H9 (cell line): ENCODE data around the gene KDM4C. TPM values are rescaled to one million over a fixed set of nuclear protein-coding genes. Genes with fewer than 3 reads are reported as not detected.

Experiments used
- DNase-seq: peaks from one replicate; pipeline ENCODE4 v3.0.0-alpha.2; 2017
- H2AFZ ChIP-seq: one replicate; pipeline ENCODE4 v1.6.1; 2013; ENCODE audit warnings: mild to moderate bottlenecking, low read length, control low read depth, moderate library complexity
- H2AK5ac ChIP-seq: 2 replicates; pipeline ENCODE4 v1.6.1; 2013; ENCODE audit warnings: low read length, control low read depth, mixed read lengths; ENCODE audit not compliant: insufficient read length
- H2BK120ac ChIP-seq: one replicate; pipeline ENCODE4 v1.6.1; 2013; ENCODE audit warnings: low read depth, mild to moderate bottlenecking, low read length, control low read depth, inconsistent platforms; ENCODE audit not compliant: poor library complexity, severe bottlenecking
- H2BK12ac ChIP-seq: 2 replicates; pipeline ENCODE4 v1.6.1; 2013; ENCODE audit warnings: low read length, control low read depth, mixed read lengths, low read depth; ENCODE audit not compliant: insufficient read length
- H2BK15ac ChIP-seq: 2 replicates; pipeline ENCODE4 v1.6.1; 2013; ENCODE audit warnings: low read depth, low read length, control low read depth
- H2BK20ac ChIP-seq: one replicate; pipeline ENCODE4 v1.6.1; 2013; ENCODE audit warnings: low read depth, mild to moderate bottlenecking, low read length, control low read depth, inconsistent platforms; ENCODE audit not compliant: poor library complexity, severe bottlenecking
- H2BK5ac ChIP-seq: 2 replicates; pipeline ENCODE4 v1.6.1; 2013; ENCODE audit warnings: low read length, control low read depth, mixed read lengths; ENCODE audit not compliant: insufficient read length
- H3K14ac ChIP-seq: 2 replicates; pipeline ENCODE4 v1.6.1; 2013; ENCODE audit warnings: low read length, control low read depth; ENCODE audit not compliant: insufficient read depth
- H3K18ac ChIP-seq: 2 replicates; pipeline ENCODE4 v1.6.1; 2013; ENCODE audit warnings: low read depth, mild to moderate bottlenecking, mixed read lengths, low read length, control low read depth; ENCODE audit not compliant: insufficient read length
- H3K23ac ChIP-seq: 2 replicates; pipeline ENCODE4 v1.6.1; 2013; ENCODE audit warnings: low read length, control low read depth, mixed read lengths, low read depth; ENCODE audit not compliant: insufficient read length
- H3K23me2 ChIP-seq: 2 replicates; pipeline ENCODE4 v1.6.1; 2013; ENCODE audit warnings: low read depth, mild to moderate bottlenecking, mixed read lengths, low read length, control low read depth; ENCODE audit not compliant: insufficient read length, poor library complexity, severe bottlenecking
- H3K27ac ChIP-seq: 2 replicates; pipeline ENCODE4 v1.5.1; 2013; ENCODE audit warnings: low read length, control low read depth, mixed read lengths, low read depth; ENCODE audit not compliant: insufficient read length
- H3K27me3 ChIP-seq: 2 replicates; pipeline ENCODE4 v1.6.1; 2013; ENCODE audit warnings: low read length, control low read depth, inconsistent platforms; ENCODE audit not compliant: insufficient read depth
- H3K4ac ChIP-seq: 2 replicates; pipeline ENCODE4 v1.6.1; 2013; ENCODE audit warnings: low read depth, mild to moderate bottlenecking, control low read depth, inconsistent platforms, low read length, moderate library complexity
- H3K4me1 ChIP-seq: 2 replicates; pipeline ENCODE4 v1.6.1; 2013; ENCODE audit warnings: low read length, control low read depth, inconsistent platforms; ENCODE audit not compliant: insufficient read depth
- H3K4me2 ChIP-seq: 2 replicates; pipeline ENCODE4 v1.6.1; 2013; ENCODE audit warnings: low read length, control low read depth, mixed read lengths; ENCODE audit not compliant: insufficient read length, insufficient read depth
- H3K56ac ChIP-seq: 2 replicates; pipeline ENCODE4 v1.6.1; 2013; ENCODE audit warnings: low read depth, mild to moderate bottlenecking, mixed read lengths, low read length, control low read depth; ENCODE audit not compliant: insufficient read length
- H3K79me1 ChIP-seq: 2 replicates; pipeline ENCODE4 v1.6.1; 2013; ENCODE audit warnings: low read depth, mild to moderate bottlenecking, moderate library complexity, low read length, control low read depth, inconsistent platforms; ENCODE audit not compliant: insufficient read depth, poor library complexity, severe bottlenecking
- H3K79me2 ChIP-seq: 2 replicates; pipeline ENCODE4 v1.6.1; 2013; ENCODE audit warnings: low read length, control low read depth, inconsistent platforms; ENCODE audit not compliant: insufficient read depth
- H3K9ac ChIP-seq: 2 replicates; pipeline ENCODE4 v1.6.1; 2013; ENCODE audit warnings: low read length, control low read depth, mixed read lengths; ENCODE audit not compliant: insufficient read length; ENCODE audit errors: extremely low read depth
- H3K9me3 ChIP-seq: one replicate; pipeline ENCODE4 v1.6.1; 2013; ENCODE audit warnings: low read depth, low read length, inconsistent platforms; ENCODE audit not compliant: control insufficient read depth
- H3T11ph ChIP-seq: one replicate; pipeline ENCODE4 v1.6.1; 2013; ENCODE audit warnings: mild to moderate bottlenecking, low read length, control low read depth, inconsistent platforms
- H4K20me1 ChIP-seq: one replicate; pipeline ENCODE4 v1.6.1; 2013; ENCODE audit not compliant: control insufficient read depth, insufficient read length, insufficient read depth
- H4K5ac ChIP-seq: 2 replicates; pipeline ENCODE4 v1.6.1; 2013; ENCODE audit warnings: low read depth, mild to moderate bottlenecking, mixed read lengths, low read length, control low read depth; ENCODE audit not compliant: insufficient read length
- H4K8ac ChIP-seq: replicated peaks from 2 replicates; pipeline ENCODE4 v1.6.1; 2013; ENCODE audit warnings: low read length, control low read depth, mixed read lengths, low read depth; ENCODE audit not compliant: insufficient read length
- H4K91ac ChIP-seq: 2 replicates; pipeline ENCODE4 v1.6.1; 2013; ENCODE audit warnings: low read depth, mild to moderate bottlenecking, moderate library complexity, mixed read lengths, low read length, control low read depth; ENCODE audit not compliant: insufficient read length
- H3K27ac Mint-ChIP-seq, 3 experiments: 2 replicates in 2 of 3; 3 replicates in 1 of 3; pipeline ENCODE4 v1.8.0; 2020 to 2021; ENCODE audit warnings: mixed read lengths in 3 of 3, mild to moderate bottlenecking in 1 of 3, moderate library complexity in 1 of 3
- H3K27me3 Mint-ChIP-seq: 2 replicates; pipeline ENCODE4 v1.8.0; 2021; ENCODE audit warnings: low read depth, mild to moderate bottlenecking, moderate library complexity, mixed read lengths
- H3K36me3 Mint-ChIP-seq, 3 experiments: 2 replicates in 2 of 3; 3 replicates in 1 of 3; pipeline ENCODE4 v1.8.0; 2020 to 2021; ENCODE audit warnings: low read depth in 3 of 3, mixed read lengths in 3 of 3; ENCODE audit not compliant: insufficient read depth in 1 of 3
- H3K4me1 Mint-ChIP-seq, 2 experiments: 2 replicates each; pipeline ENCODE4 v1.8.0; 2020; ENCODE audit warnings: mixed read lengths in 2 of 2
- H3K4me3 Mint-ChIP-seq, 2 experiments: 2 replicates in 1 of 2; 3 replicates in 1 of 2; pipeline ENCODE4 v1.8.0; 2020 to 2021; ENCODE audit warnings: mild to moderate bottlenecking in 2 of 2, mixed read lengths in 2 of 2, moderate library complexity in 1 of 2
- H3K9me3 Mint-ChIP-seq, 2 experiments: 2 replicates in 1 of 2; 3 replicates in 1 of 2; pipeline ENCODE4 v1.8.0; 2020; ENCODE audit warnings: mild to moderate bottlenecking in 2 of 2, mixed read lengths in 2 of 2, moderate library complexity in 1 of 2
- WGBS: extraction: QIAGEN DNeasy Blood & Tissue Kit; methylation state at CpG from one replicate; pipeline ENCODE4 v1.1.7; 2013; ENCODE audit warnings: missing lambda C conversion rate, low lambda C conversion rate, mixed read lengths; ENCODE audit not compliant: insufficient read length; ENCODE audit errors: extremely low coverage; 5-methylcytosine and 5-hydroxymethylcytosine counted together
- total RNA-seq: library from RNA; stranded (reverse); gene quantifications from 2 replicates; pipeline ENCODE4 v1.2.1, GENCODE V29; 2021
- TF ChIP-seq, protein P1 (sequence below): fragments of 200-600 bp; sonication (generic); conservative IDR thresholded peaks from 3 replicates; pipeline ENCODE4 v1.8.0; 2021; ENCODE audit warnings: antibody characterized with exemption, mild to moderate bottlenecking

KDM4C gene
- total RNA-seq, 1 experiment from 2014 or later = 24.0 TPM

- no peak overlapping the region for H4K91ac ChIP-seq
- H3K79me2 ChIP-seq = no peaks in the 10 kb centered on the region
- H3K9me3 Mint-ChIP-seq = peaks cover 0 to 4% of the 10 kb centered on the region in 2 experiments; a peak in 3 of 5 replicates
- H3K18ac ChIP-seq = no peak overlapping the region
- no peak overlapping the region for H2BK20ac ChIP-seq
- no peak overlapping the region for H2BK5ac ChIP-seq
- no peak overlapping the region for H3K9ac ChIP-seq
- no peak overlapping the region for H3K4ac ChIP-seq
- H2BK120ac ChIP-seq = no peak overlapping the region
- no peak for DNase-seq
- no peaks in the 10 kb centered on the region for H4K20me1 ChIP-seq
- H2AFZ ChIP-seq = no peak overlapping the region
- H3K56ac ChIP-seq = no peak overlapping the region
- TF ChIP-seq, protein P1, sequence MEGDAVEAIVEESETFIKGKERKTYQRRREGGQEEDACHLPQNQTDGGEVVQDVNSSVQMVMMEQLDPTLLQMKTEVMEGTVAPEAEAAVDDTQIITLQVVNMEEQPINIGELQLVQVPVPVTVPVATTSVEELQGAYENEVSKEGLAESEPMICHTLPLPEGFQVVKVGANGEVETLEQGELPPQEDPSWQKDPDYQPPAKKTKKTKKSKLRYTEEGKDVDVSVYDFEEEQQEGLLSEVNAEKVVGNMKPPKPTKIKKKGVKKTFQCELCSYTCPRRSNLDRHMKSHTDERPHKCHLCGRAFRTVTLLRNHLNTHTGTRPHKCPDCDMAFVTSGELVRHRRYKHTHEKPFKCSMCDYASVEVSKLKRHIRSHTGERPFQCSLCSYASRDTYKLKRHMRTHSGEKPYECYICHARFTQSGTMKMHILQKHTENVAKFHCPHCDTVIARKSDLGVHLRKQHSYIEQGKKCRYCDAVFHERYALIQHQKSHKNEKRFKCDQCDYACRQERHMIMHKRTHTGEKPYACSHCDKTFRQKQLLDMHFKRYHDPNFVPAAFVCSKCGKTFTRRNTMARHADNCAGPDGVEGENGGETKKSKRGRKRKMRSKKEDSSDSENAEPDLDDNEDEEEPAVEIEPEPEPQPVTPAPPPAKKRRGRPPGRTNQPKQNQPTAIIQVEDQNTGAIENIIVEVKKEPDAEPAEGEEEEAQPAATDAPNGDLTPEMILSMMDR = no peak
- H3K23ac ChIP-seq = no peak overlapping the region
- no peak overlapping the region for H4K8ac ChIP-seq
- no peaks in the 10 kb centered on the region for H3K27me3 ChIP-seq
- no peak overlapping the region for H4K5ac ChIP-seq
- no peak overlapping the region for H3K27ac Mint-ChIP-seq
- H3K27me3 Mint-ChIP-seq = no peaks in the 10 kb centered on the region
- H3K23me2 ChIP-seq = no peaks in the 10 kb centered on the region
- peaks cover 3 to 6% (median 4%) of the 10 kb centered on the region in 3 experiments; a peak in 4 of 7 replicates for H3K36me3 Mint-ChIP-seq
- H3K9me3 ChIP-seq = no peaks in the 10 kb centered on the region
- H3K4me1 Mint-ChIP-seq = peaks cover 0 to 10% of the 10 kb centered on the region in 2 experiments; a peak in 2 of 4 replicates
- H3K79me1 ChIP-seq = no peaks in the 10 kb centered on the region
- H3K4me2 ChIP-seq = no peak overlapping the region
- no CpG with 5 or more reads among the region's 5 CpGs for WGBS
- no peaks in the 10 kb centered on the region for H3K4me1 ChIP-seq
- H3K4me3 Mint-ChIP-seq = no peak overlapping the region
- no peak overlapping the region for H2AK5ac ChIP-seq
- no peak overlapping the region for H2BK15ac ChIP-seq
- no peak overlapping the region for H2BK12ac ChIP-seq
- no peak overlapping the region for H3K14ac ChIP-seq
- no peak overlapping the region for H3K27ac ChIP-seq
- no peak overlapping the region for H3T11ph ChIP-seq
Observed at GRCh38 chr9:6923086-6923485, 165.3 kb downstream of the KDM4C start.
